MCF 10A (cell line): ENCODE data around the gene RAPGEF5. TPM values are rescaled to one million over a fixed set of nuclear protein-coding genes. Genes with fewer than 3 reads are reported as not detected.

Experiments used
- BruUV-seq: library from RNA; stranded (reverse); fragments of 400-500 nt; replicated peaks from 2 replicates; lab custom pipeline; 2021; lab: Mats Ljungman, UMichigan
- CTCF ChIA-PET: fragments of 300-600 bp; sonication (Branson Sonifier 250); formaldehyde crosslinking; extraction: SDS; loops from one replicate; lab custom pipeline; 2021; ENCODE audit warnings: antibody characterized with exemption, inconsistent platforms; lab: Yijun Ruan, JAX
- POLR2A ChIA-PET: fragments of 300-600, 350-650 bp; sonication (Branson Sonifier 250); formaldehyde crosslinking; extraction: SDS; loops from one replicate; lab custom pipeline; 2020; ENCODE audit warnings: antibody characterized with exemption, inconsistent platforms; lab: Yijun Ruan, JAX
- DNase-seq: peaks from one replicate; pipeline ENCODE4 v3.0.0-alpha.2; 2018; ENCODE audit not compliant: unreplicated experiment
- H3K27ac Mint-ChIP-seq: one replicate; pipeline ENCODE4 v1.8.0; 2022; ENCODE audit warnings: mild to moderate bottlenecking, low read depth, mixed read lengths; ENCODE audit not compliant: unreplicated experiment
- H3K27me3 Mint-ChIP-seq: one replicate; pipeline ENCODE4 v1.8.0; 2022; ENCODE audit warnings: mixed read lengths; ENCODE audit not compliant: insufficient read depth, unreplicated experiment
- H3K36me3 Mint-ChIP-seq: one replicate; pipeline ENCODE4 v1.8.0; 2022; ENCODE audit warnings: mild to moderate bottlenecking, moderate library complexity, mixed read lengths; ENCODE audit not compliant: insufficient read depth, unreplicated experiment
- H3K4me1 Mint-ChIP-seq: one replicate; pipeline ENCODE4 v1.8.0; 2022; ENCODE audit warnings: mixed read lengths; ENCODE audit not compliant: insufficient read depth, unreplicated experiment
- H3K4me3 Mint-ChIP-seq: one replicate; pipeline ENCODE4 v1.8.0; 2022; ENCODE audit warnings: mild to moderate bottlenecking, moderate library complexity, mixed read lengths; ENCODE audit not compliant: unreplicated experiment
- H3K9me3 Mint-ChIP-seq: one replicate; pipeline ENCODE4 v1.8.0; 2022; ENCODE audit warnings: mixed read lengths; ENCODE audit not compliant: unreplicated experiment
- CTCF ChIP-seq: fragments of 200-600 bp; IDR thresholded peaks from one replicate; pipeline ENCODE4 v1.8.0; 2022; ENCODE audit warnings: antibody characterized with exemption, mild to moderate bottlenecking; ENCODE audit not compliant: unreplicated experiment
- intact Hi-C: fragments of 100-400 bp; cut with micrococcal nuclease; formaldehyde crosslinking; loops from 2 replicates; pipeline ENCODE4 v1.14.1; 2022
- total RNA-seq: library from RNA; stranded (reverse); gene quantifications from 2 replicates; pipeline ENCODE4 v1.2.3, GENCODE V29; 2022

RAPGEF5 gene
- total RNA-seq, 1 experiment from 2014 or later: 1.9 TPM

GRCh38 chr7:22214000-22214399 is 143.0 kb downstream of the RAPGEF5 start:
- Mint-ChIP-seq H3K4me3 (no peak overlapping the region), H3K9me3 (no peaks in the 10 kb centered on the region), H3K36me3 (no peaks in the 10 kb centered on the region), H3K27me3 (no peaks in the 10 kb centered on the region), H3K27ac (no peak overlapping the region), H3K4me1 (no peaks in the 10 kb centered on the region)
- intact Hi-C loops: no loop called here
- ChIA-PET POLR2A (no interaction called here), CTCF (no interaction called here)
- BruUV-seq: no TSS peak
- no peak for TF ChIP-seq CTCF
- no peak for DNase-seq

GRCh38 chr7:22213081-22213480 is 143.9 kb downstream of the RAPGEF5 start:
- intact Hi-C loops: no loop called here
- no peak for TF ChIP-seq CTCF
- no peak overlapping the region for H3K4me3 Mint-ChIP-seq
- H3K4me1 Mint-ChIP-seq: peaks cover 7% of the 10 kb centered on the region
- peaks cover 3% of the 10 kb centered on the region for H3K36me3 Mint-ChIP-seq
- H3K27ac Mint-ChIP-seq: no peak overlapping the region
- no TSS peak for BruUV-seq
- ChIA-PET POLR2A (no interaction called here), CTCF (no interaction called here)
- no peaks in the 10 kb centered on the region for H3K27me3 Mint-ChIP-seq
- no peak for DNase-seq
- H3K9me3 Mint-ChIP-seq: no peaks in the 10 kb centered on the region

- CTCF ChIA-PET: no interaction called here
- POLR2A ChIA-PET: no interaction called here
- Mint-ChIP-seq H3K36me3 (peaks cover 7% of the 10 kb centered on the region), H3K27ac (no peak overlapping the region), H3K9me3 (no peaks in the 10 kb centered on the region), H3K27me3 (no peaks in the 10 kb centered on the region), H3K4me3 (no peak overlapping the region), H3K4me1 (peaks cover 7% of the 10 kb centered on the region)
- intact Hi-C loops: no loop called here
- no TSS peak for BruUV-seq
- TF ChIP-seq CTCF: no peak
- no peak for DNase-seq
Measured at GRCh38 chr7:22210967-22211366, 146.0 kb downstream of the RAPGEF5 start.

GRCh38 chr7:22210355-22210754 is 146.6 kb downstream of the RAPGEF5 start:
- H3K4me3 Mint-ChIP-seq: no peak overlapping the region
- ChIA-PET POLR2A (no interaction called here), CTCF (interaction anchor here (0.7 kb wide), 1 partner anchor 1420 kb away, joined by 3 read pairs; no protein-coding TSS in a partner anchor)
- BruUV-seq: no TSS peak
- H3K4me1 Mint-ChIP-seq: peaks cover 7% of the 10 kb centered on the region
- TF ChIP-seq CTCF: no peak
- no peaks in the 10 kb centered on the region for H3K27me3 Mint-ChIP-seq
- H3K36me3 Mint-ChIP-seq: peaks cover 7% of the 10 kb centered on the region
- intact Hi-C loops: no loop called here
- H3K9me3 Mint-ChIP-seq: no peaks in the 10 kb centered on the region
- no peak for DNase-seq
- H3K27ac Mint-ChIP-seq: no peak overlapping the region
